Measurements from ENCODE around the gene PHC1. TPM values are rescaled to one million over a fixed set of nuclear protein-coding genes. Genes with fewer than 3 reads are reported as not detected.
"Not testable (repeated sequence)": the region's sequence is repeated elsewhere in the genome, so short reads cannot be mapped to it uniquely, and the experiment has no call there.

Gene PHC1
- 5.9 and 8.0 TPM in 2 replicates for total RNA-seq (2014; rRNA removed; shearing (Covaris generic); ENCODE audit: low replicate concordance)

GRCh38 chr12:8914033-8914715 lies at the start of gene PHC1:
Gene PHC1, plus strand, starts transcription at chr12:8914509. Its CDS starts 3,169 bp downstream, at chr12:8917678.
- in situ Hi-C loops (cut with HindIII; ENCODE audit: low pct_unique_long_range_greater_than_20kb, low sequenced_read_pairs) = not testable (repeated sequence)
- DNase-seq (ENCODE audit: low read depth) = peak; percentile 87

- in situ Hi-C loops (cut with HindIII; ENCODE audit: low pct_unique_long_range_greater_than_20kb, low sequenced_read_pairs) = no loop called here
- no peak for DNase-seq (ENCODE audit: low read depth)
These were observed 47.9 kb upstream of the PHC1 start for GRCh38 chr12:8866429-8866828.

- in situ Hi-C loops (cut with HindIII; ENCODE audit: low pct_unique_long_range_greater_than_20kb, low sequenced_read_pairs) = no loop called here
- DNase-seq (ENCODE audit: low read depth) = no peak
These were observed 47.3 kb upstream of the PHC1 start for GRCh38 chr12:8867009-8867408.

- no peak for DNase-seq (ENCODE audit: low read depth)
- in situ Hi-C loops (cut with HindIII; ENCODE audit: low pct_unique_long_range_greater_than_20kb, low sequenced_read_pairs) = no loop called here
These were observed 46.5 kb upstream of the PHC1 start for GRCh38 chr12:8867786-8868185.

- no peak for DNase-seq (ENCODE audit: low read depth)
- in situ Hi-C loops (cut with HindIII; ENCODE audit: low pct_unique_long_range_greater_than_20kb, low sequenced_read_pairs) = no loop called here
These were observed 43.7 kb upstream of the PHC1 start for GRCh38 chr12:8870586-8870985.

- in situ Hi-C loops (cut with HindIII; ENCODE audit: low pct_unique_long_range_greater_than_20kb, low sequenced_read_pairs) = no loop called here
These were observed 43.2 kb upstream of the PHC1 start for GRCh38 chr12:8871068-8871467.

DNA sequence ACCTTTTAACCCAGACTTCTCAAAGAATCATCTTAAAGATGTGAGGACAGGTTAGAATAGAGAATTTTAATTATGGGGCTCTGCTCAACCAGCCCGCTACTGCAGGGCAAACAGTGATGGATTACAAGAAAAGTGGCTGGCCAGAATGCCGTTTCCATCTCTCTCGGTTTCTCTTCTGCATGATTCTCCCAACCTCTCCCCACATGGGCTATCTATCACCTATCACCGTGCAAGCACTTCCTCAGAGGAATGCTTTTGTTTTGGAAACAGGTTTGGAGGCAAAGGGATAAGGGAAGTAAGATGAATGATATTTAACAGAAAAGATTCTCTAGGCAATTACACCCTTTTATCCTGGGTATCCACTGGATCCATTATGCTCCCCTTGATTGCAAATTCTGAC lies 37.4 kb upstream of the PHC1 start:
- in situ Hi-C loops (cut with HindIII; ENCODE audit: low pct_unique_long_range_greater_than_20kb, low sequenced_read_pairs) = no loop called here

More at GRCh38 chr12:8871068-8871467, 43.2 kb upstream of the PHC1 start:
- no peak for DNase-seq (ENCODE audit: low read depth)

DNA sequence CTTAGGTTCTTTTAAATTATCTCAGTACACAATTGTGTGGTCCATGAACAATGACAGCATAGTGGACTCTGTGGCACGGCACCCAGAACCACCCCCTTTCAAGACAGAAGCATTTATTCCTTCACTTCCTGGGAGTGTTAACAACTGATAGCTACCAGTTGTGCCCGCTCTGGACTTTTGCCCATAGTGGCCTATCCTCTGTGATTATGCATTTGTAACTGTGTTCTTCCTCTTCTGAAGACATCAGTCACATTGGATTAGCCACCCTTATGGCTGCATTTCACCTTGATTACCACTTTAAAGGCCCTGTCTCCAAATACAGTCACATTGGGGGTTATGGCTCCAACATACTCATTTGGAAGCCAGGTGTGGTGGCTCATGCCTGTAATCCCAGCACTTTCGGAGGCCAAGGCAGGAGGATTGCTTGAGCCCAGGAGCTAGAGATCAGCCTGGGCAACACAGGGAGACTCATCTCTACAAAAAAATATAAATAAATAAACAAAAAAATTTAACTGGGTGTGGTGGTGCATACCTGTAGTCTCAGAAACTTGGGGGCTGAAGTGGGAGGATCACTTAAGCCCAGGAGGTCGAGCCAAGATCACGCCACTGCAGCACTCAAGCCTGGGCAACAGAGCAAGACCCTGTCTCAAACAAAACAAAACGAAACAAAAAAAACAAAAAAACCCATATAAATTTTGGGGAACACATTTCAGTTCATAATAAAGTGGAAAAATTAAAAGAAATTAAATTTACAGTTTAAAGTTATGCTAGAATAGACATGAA lies 27.6 kb upstream of the PHC1 start:
- in situ Hi-C loops (cut with HindIII; ENCODE audit: low pct_unique_long_range_greater_than_20kb, low sequenced_read_pairs) = no loop called here
- DNase-seq (ENCODE audit: low read depth) = no peak

More for the DNA sequence above, 37.4 kb upstream of the PHC1 start:
- DNase-seq (ENCODE audit: low read depth) = no peak

- in situ Hi-C loops (cut with HindIII; ENCODE audit: low pct_unique_long_range_greater_than_20kb, low sequenced_read_pairs) = no loop called here
- DNase-seq (ENCODE audit: low read depth) = peak; percentile 38
These were observed 27.0 kb upstream of the PHC1 start for GRCh38 chr12:8887285-8887715.

DNA sequence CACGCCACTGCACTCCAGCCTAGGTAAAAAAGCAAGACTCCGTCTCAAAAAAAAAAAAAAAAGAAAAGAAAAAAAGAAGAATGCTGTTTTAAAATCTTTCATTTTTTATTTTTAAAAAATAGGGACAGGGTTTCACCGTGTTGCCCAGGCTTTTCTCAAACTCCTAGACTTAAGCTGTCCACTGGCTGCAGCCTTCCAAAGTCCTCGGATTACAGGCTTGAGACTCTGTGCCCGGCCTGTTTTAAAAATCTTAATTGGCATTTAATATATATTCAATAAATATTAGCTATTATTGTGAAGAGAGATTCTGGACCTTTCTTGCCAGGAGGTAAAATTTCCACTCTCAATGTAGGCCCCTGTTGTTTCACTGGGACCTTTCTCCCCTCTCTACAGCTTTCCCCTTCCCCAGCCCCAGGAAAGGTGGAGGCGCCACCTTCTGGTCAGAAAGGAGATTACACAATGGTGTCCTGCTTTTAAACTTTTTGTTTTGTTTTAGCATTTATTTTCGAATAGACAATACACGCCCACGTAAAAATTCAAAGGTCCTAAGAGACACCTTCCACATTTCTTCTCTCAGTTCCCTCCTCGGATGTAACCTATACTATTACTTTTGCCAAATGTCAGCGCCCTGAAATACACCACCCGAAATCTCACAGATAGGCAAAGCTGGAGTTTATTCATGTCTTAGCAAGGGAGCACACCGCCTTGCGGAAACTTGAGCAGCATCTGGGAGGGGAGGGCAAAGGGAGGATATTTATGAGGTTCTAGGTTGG lies 23.8 kb upstream of the PHC1 start:
- peak; percentile 57 for DNase-seq (ENCODE audit: low read depth)
- in situ Hi-C loops (cut with HindIII; ENCODE audit: low pct_unique_long_range_greater_than_20kb, low sequenced_read_pairs) = no loop called here

DNA sequence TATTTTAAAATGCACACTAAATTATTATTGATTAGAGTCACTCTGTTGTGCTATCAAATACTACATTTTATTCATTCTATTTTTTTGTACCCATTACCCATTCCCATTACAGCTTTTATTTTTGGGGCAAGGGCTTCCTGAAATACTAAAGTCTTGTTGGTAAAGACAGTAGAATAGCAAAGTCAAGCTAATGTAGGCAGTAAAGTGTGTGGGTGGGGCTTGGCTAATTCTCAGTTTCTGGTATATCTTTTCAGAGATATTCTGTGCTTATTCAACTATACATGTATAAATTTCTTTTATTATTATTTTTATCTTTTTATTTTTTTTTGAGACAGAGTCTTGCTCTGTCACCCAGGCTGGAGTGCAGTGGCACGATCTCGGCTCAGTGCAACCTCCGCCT lies 22.3 kb upstream of the PHC1 start:
- in situ Hi-C loops (cut with HindIII; ENCODE audit: low pct_unique_long_range_greater_than_20kb, low sequenced_read_pairs) = no loop called here
- DNase-seq (ENCODE audit: low read depth) = no peak

DNA sequence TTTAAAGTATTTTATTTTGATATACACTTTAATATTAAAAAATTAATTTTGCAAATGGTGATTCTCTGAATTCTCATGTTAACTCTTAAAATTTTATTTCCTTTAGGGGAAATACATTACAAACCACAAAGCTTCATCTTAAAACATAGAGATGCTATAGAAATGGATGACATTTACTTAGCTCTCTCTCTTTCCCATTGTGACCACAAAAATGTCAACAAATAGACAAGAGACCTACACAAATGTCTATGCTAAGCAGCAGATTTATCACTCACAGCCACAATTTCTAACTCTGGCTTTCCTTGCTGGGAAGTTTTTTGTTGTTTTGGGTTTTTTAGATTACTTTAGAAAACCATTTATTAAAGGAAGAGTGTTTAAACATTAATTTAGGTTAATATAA lies 19.9 kb upstream of the PHC1 start:
- in situ Hi-C loops (cut with HindIII; ENCODE audit: low pct_unique_long_range_greater_than_20kb, low sequenced_read_pairs) = no loop called here
- DNase-seq (ENCODE audit: low read depth) = no peak

GRCh38 chr12:8894986-8895385 lies 19.3 kb upstream of the PHC1 start:
- in situ Hi-C loops (cut with HindIII; ENCODE audit: low pct_unique_long_range_greater_than_20kb, low sequenced_read_pairs) = no loop called here
- no peak for DNase-seq (ENCODE audit: low read depth)

DNA sequence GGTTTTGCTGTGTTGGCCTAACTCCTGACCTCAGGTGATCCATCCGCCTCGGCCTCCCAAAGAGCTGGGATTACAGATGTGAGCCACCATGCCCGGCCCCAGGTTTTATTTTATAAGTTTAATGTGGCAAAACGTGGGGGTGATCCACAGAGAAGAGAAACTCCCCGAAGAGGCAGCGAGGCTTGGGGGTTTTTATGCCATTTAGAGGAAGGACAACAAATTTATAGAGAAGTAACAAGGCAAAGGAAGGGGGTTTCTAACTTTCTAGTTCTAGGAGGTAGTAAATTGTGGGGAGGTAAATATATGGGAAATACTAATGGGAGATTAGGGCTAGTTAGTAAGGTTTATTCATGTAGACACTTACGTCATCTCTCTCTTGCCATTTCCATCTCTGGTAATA lies 17.2 kb upstream of the PHC1 start:
- in situ Hi-C loops (cut with HindIII; ENCODE audit: low pct_unique_long_range_greater_than_20kb, low sequenced_read_pairs) = no loop called here
- no peak for DNase-seq (ENCODE audit: low read depth)

DNA sequence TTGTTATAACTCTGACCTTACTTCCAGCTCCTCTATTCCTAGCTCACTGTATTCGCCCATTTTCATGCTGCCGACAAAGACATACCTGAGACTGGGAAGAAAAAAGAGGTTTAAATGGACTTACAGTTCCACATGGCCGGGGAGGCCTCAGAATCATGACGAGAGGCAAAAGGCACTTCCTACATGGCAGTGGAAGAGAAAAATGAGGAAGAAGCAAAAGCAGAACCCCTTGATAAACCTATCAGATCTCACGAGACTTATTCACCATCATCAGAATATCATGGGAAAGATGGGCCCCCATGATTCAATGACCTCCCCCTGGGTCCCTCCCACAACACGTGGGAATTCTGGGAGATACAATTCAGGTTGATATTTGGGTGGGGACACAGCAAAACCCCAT lies 14.5 kb upstream of the PHC1 start:
- in situ Hi-C loops (cut with HindIII; ENCODE audit: low pct_unique_long_range_greater_than_20kb, low sequenced_read_pairs) = no loop called here
- DNase-seq (ENCODE audit: low read depth) = no peak

- DNase-seq (ENCODE audit: low read depth); in situ Hi-C loops (cut with HindIII; ENCODE audit: low pct_unique_long_range_greater_than_20kb, low sequenced_read_pairs): not testable (repeated sequence)
These were observed 11.6 kb upstream of the PHC1 start for GRCh38 chr12:8902703-8903102.

- no peak for DNase-seq (ENCODE audit: low read depth)
- in situ Hi-C loops (cut with HindIII; ENCODE audit: low pct_unique_long_range_greater_than_20kb, low sequenced_read_pairs) = no loop called here
These were observed 10.7 kb upstream of the PHC1 start for GRCh38 chr12:8903646-8904045.

DNA sequence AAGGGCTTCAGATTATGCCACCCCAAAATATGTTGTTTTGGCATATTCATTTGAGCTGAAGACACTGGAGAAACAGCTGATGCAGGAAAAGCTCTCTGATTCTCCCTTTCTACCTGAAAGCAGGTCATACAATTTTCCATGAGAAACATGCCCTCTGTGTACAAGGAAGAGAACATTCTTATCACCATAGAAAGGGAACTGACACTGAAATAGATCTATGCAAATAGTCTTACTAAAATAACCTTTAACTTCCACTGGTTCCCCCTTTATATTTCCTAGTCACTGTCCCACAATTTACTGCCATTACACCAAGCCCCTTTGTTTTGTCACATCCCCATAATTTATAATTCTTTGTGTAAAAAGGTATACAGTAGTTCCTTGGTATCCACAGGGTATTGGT lies 9.6 kb upstream of the PHC1 start:
- in situ Hi-C loops (cut with HindIII; ENCODE audit: low pct_unique_long_range_greater_than_20kb, low sequenced_read_pairs) = no loop called here
- no peak for DNase-seq (ENCODE audit: low read depth)

DNA sequence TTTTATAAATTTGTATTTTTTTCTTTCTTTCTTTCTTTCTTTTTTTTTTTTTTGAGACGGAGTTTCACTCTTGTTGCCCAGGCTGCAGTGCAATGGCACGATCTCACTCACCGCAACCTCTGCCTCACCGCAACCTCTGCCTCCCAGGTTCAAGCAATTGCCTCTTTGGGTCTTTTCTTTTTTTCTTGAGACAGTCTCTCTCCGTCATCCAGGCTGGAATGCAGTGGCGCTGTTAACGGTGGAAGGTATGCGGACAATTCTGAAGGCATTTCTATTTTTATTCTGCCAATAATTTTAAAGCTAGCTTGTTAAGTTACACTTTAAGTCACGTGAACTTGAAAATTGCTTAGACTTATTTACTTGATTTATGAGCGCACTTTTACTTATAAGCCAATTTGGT lies 8.8 kb upstream of the PHC1 start:
- in situ Hi-C loops (cut with HindIII; ENCODE audit: low pct_unique_long_range_greater_than_20kb, low sequenced_read_pairs) = no loop called here
- DNase-seq (ENCODE audit: low read depth) = no peak

Data from Caki2 (cell line).